Progenitor cell of endocrine pancreas (in vitro differentiated cells): ENCODE results near the gene SAMD4A. TPM values are rescaled to one million over a fixed set of nuclear protein-coding genes. Genes with fewer than 3 reads are reported as not detected.

Source experiments
- DNase-seq: peaks from one replicate; pipeline ENCODE4 v3.0.0; 2021; ENCODE audit warnings: low spot score; ENCODE audit not compliant: unreplicated experiment
- H3K27ac Mint-ChIP-seq: 2 replicates; pipeline ENCODE4 v1.8.0; 2021; ENCODE audit warnings: mild to moderate bottlenecking, moderate library complexity, mixed read lengths
- H3K27me3 Mint-ChIP-seq: 2 replicates; pipeline ENCODE4 v1.8.0; 2021; ENCODE audit warnings: mixed read lengths
- H3K36me3 Mint-ChIP-seq: 2 replicates; pipeline ENCODE4 v1.8.0; 2022; ENCODE audit warnings: mixed read lengths; ENCODE audit not compliant: insufficient read depth
- H3K4me1 Mint-ChIP-seq: 2 replicates; pipeline ENCODE4 v1.8.0; 2021; ENCODE audit warnings: low read depth, mixed read lengths
- H3K4me3 Mint-ChIP-seq: 2 replicates; pipeline ENCODE4 v1.8.0; 2021; ENCODE audit warnings: low read depth, mild to moderate bottlenecking, moderate library complexity, mixed read lengths
- H3K9me3 Mint-ChIP-seq: 2 replicates; pipeline ENCODE4 v1.8.0; 2021; ENCODE audit warnings: low read depth, mixed read lengths
- CTCF ChIP-seq: fragments of 200-600 bp; sonication (generic); IDR thresholded peaks from one replicate; pipeline ENCODE4 v1.5.0; 2021; ENCODE audit warnings: antibody characterized with exemption, mild to moderate bottlenecking; ENCODE audit not compliant: unreplicated experiment
- total RNA-seq: library from RNA; stranded (reverse); gene quantifications from 2 replicates; pipeline ENCODE4 v1.2.1, GENCODE V29; 2021

Gene SAMD4A
- total RNA-seq, 1 donor from 2014 or later: 9.1 TPM

- no peak for DNase-seq
- no peak overlapping the region for H3K27ac Mint-ChIP-seq
- no peak overlapping the region for H3K4me3 Mint-ChIP-seq
Measured at GRCh38 chr14:54639611-54640010, 72.7 kb downstream of the SAMD4A start.

GRCh38 chr14:54640506-54640905 lies 73.6 kb downstream of the SAMD4A start:
- H3K4me3 Mint-ChIP-seq: no peak overlapping the region
- peaks cover 10% of the 10 kb centered on the region for H3K4me1 Mint-ChIP-seq
- no peak for DNase-seq
- no peaks in the 10 kb centered on the region for H3K9me3 Mint-ChIP-seq
- no peaks in the 10 kb centered on the region for H3K36me3 Mint-ChIP-seq
- no peak for TF ChIP-seq CTCF
- H3K27ac Mint-ChIP-seq: no peak overlapping the region
- peaks cover 16% of the 10 kb centered on the region for H3K27me3 Mint-ChIP-seq

More at GRCh38 chr14:54639611-54640010, 72.7 kb downstream of the SAMD4A start:
- Mint-ChIP-seq H3K4me1 (peaks cover 10% of the 10 kb centered on the region), H3K36me3 (no peaks in the 10 kb centered on the region), H3K9me3 (no peaks in the 10 kb centered on the region), H3K27me3 (peaks cover 16% of the 10 kb centered on the region)
- TF ChIP-seq CTCF: no peak

GRCh38 chr14:54642121-54642520 lies 75.2 kb downstream of the SAMD4A start:
- Mint-ChIP-seq H3K4me1 (peaks cover 10% of the 10 kb centered on the region), H3K27me3 (peaks cover 12% of the 10 kb centered on the region), H3K27ac (peak overlapping the region; percentile 51), H3K36me3 (no peaks in the 10 kb centered on the region), H3K4me3 (no peak overlapping the region), H3K9me3 (no peaks in the 10 kb centered on the region)
- no peak for DNase-seq
- TF ChIP-seq CTCF: no peak

GRCh38 chr14:54642801-54643695 lies 76.1 kb downstream of the SAMD4A start:
- DNase-seq: no peak
- H3K9me3 Mint-ChIP-seq: no peaks in the 10 kb centered on the region
- no peaks in the 10 kb centered on the region for H3K36me3 Mint-ChIP-seq
- no peak overlapping the region for H3K4me3 Mint-ChIP-seq
- peak; percentile 23 for TF ChIP-seq CTCF
- no peak overlapping the region for H3K27ac Mint-ChIP-seq
- peaks cover 10% of the 10 kb centered on the region for H3K4me1 Mint-ChIP-seq
- peaks cover 11% of the 10 kb centered on the region for H3K27me3 Mint-ChIP-seq

- Mint-ChIP-seq H3K9me3 (no peaks in the 10 kb centered on the region), H3K4me3 (no peak overlapping the region), H3K4me1 (peaks cover 10% of the 10 kb centered on the region), H3K27ac (peak overlapping the region; percentile 35), H3K36me3 (no peaks in the 10 kb centered on the region), H3K27me3 (peaks cover 9% of the 10 kb centered on the region)
- no peak for TF ChIP-seq CTCF
- no peak for DNase-seq
Measured at GRCh38 chr14:54643696-54644176, 76.8 kb downstream of the SAMD4A start.
